ENCODE results near the gene S100A9. TPM values are rescaled to one million over a fixed set of nuclear protein-coding genes. Genes with fewer than 3 reads are reported as not detected.
"Not testable (repeated sequence)": the region's sequence is repeated elsewhere in the genome, so short reads cannot be mapped to it uniquely, and the experiment has no call there.

Gene S100A9
- total RNA-seq, 2 experiments from 2014 or later = not detected

DNA sequence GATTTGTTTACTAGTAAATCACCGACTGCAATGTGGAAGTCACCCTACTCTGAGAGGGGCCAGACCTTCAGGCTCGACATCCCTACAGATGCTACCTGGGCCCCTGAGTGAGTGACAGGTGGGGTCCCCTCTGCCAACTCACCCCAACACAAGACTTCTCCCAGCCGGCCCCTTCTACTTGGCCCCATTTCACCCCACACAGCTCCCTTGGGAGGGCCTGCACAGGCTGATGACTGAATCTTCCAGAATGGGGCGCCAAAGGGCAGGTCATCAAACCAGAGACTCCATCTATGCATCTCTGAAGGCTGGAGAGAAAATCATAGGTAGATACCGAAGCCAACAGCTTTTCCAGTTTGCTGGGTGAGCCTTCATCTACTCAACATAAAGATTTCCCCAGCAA, 42.6 kb downstream of the S100A9 start:
- POLR2A ChIA-PET = no interaction called here
- CTCF ChIA-PET = no interaction called here

DNA sequence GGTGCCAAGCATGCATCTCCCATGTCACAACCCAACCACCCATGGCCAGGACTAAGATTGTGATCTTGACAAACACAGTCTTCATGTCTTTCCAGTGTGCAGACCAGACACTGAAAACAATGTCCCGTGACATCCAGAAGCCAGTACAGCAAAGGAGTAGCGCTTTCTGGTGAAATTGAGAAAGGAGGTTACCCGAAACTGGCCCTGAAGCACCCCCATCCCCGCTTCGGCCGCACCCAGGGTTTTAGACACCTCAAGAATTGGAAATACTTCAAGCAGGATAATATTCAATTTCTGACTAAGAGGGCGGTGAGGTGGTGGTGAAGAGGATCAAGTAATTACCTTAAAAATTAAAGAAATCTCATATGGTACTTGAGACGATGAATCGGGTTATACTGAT, 43.8 kb downstream of the S100A9 start:
- POLR2A ChIA-PET = no interaction called here

DNA sequence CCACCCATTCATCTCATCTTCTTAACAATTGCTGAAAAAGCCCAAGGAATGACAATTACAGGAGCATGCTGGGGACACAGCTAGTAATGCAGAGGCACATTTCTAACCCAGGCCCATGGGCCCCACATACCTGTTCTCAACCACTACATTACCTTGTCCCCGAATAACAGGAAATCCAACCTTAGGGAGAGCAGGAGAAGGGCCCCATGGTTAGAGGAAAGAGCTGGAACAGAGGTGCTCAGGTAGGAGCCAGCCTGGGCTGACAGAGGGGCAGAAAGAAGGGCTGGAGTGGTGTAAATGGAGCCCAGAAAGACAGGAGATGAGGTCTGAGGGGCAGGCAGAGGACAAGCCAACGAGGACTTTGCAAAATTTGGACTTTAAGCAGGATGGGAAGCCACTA, 44.6 kb downstream of the S100A9 start:
- ChIA-PET POLR2A (no interaction called here), CTCF (no interaction called here)

More for the DNA sequence above, 43.8 kb downstream of the S100A9 start:
- CTCF ChIA-PET = no interaction called here

DNA sequence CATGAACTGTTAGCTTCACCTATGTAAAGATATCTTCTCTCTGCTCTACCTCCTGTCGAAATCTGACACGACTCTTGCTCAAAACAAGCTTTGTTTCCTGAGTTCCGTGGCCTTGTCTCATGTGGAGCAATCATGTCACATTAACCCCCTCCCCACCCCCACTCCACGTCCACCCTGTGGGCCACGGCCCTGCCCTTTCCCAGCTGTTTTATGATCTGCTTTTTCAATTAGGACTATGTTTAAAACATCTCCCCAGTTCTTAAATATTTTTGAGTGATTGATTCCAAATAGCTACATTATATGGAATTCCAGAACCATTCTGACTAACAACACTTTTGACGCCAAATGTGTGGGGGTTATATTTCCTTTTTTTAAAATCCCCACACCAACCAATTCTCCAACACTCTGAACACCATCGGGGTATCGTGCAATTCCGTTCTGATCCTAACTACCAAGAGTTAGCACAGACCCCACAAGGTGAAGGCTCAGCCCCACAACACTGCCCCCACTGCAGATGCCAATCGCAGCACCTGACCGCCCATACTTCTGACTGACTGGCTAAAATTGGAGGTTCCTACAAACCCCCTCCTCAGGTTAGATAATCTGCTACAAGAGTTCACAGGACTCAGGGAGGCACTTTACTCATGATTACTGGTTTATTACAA, 45.9 kb downstream of the S100A9 start:
- ChIA-PET CTCF (no interaction called here), POLR2A (no interaction called here)

DNA sequence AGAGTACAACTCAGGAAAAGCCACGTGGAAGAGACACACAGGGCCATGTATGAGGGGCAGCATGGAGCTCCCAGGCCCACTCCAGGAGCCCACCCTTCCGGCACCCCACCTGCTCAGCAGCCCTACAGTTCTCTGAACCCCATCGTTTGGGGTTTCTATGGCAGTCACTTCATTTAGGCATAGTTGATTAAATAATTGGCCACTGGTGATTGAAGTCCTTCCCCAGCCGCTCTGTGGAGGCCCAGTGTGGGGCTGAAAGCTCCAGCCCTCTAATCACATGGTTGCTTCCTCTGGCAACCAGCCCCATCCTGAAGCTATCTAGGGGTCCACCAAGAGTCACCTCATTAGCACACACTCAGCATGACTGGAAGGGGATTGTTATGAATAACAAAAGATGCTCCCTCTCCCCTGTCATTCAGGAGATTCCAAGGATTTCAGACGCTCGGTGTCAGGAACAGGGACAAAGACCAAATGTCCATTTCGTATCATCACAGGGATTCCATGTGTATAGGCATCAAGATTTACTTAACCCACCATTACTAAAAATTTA, 46.5 kb downstream of the S100A9 start:
- ChIA-PET CTCF (interaction anchor here (1.2 kb wide), 1 partner anchor 49 kb away, joined by 3 read pairs; no protein-coding TSS in a partner anchor), POLR2A (no interaction called here)

DNA sequence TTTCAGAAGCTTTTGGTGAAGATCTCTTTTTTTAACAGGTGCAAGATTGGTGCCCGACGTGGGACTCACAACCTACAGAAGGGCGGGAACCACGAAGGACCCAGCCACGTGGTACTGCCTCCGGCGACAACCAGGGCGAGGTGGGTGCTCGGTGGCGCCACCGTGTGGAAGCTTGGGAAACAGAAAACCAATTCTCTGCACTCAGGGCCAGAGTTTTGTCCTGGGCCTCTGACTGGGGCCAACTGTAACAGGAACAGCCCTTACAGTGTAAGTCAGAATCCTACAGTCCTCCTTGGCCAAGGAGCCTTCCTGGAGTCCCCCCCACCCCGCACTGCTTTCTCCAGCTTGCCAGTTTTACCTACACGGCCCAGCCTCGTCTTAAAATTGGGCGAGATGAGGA, 47.1 kb downstream of the S100A9 start:
- ChIA-PET CTCF (interaction anchor here (1.2 kb wide), 1 partner anchor 50 kb away, joined by 3 read pairs; no protein-coding TSS in a partner anchor), POLR2A (no interaction called here)

DNA sequence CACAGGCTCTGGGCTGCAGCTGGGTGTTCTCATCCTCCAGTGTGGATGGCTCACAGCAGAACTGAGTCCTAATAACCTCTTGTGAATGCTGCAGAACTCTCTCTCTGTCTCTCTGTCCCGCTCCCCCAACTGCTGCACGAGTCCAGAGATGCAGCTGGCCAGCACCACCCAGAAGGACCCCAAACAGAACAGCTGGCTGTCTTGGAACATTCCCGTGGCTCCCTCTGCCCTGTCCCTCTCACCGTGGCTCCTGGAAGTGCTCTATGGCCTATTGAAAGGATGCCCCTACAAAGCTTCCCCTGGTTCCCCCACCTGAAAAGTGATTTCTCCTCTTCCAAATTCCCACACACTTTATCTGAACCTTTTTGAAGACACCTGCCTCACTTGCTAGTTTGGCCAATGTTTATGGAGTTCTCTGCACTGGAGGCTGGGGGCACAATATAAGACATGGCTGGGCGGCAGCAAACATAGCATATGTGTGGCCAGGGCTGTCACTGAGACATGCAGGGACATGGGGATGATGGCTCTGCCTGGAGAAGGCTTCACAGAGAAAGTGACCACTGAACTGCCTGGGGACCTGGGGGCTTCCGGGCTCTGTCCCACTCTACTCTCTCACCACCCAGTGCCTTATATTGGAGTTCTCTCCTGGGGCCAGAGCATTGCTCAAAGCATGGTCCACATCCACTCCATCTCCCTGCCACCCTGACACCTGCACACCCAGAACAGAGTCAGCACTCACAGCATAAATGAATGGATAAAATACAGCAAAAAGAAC, 48.4 kb downstream of the S100A9 start:
- CTCF ChIA-PET, POLR2A ChIA-PET: not testable (repeated sequence)

DNA sequence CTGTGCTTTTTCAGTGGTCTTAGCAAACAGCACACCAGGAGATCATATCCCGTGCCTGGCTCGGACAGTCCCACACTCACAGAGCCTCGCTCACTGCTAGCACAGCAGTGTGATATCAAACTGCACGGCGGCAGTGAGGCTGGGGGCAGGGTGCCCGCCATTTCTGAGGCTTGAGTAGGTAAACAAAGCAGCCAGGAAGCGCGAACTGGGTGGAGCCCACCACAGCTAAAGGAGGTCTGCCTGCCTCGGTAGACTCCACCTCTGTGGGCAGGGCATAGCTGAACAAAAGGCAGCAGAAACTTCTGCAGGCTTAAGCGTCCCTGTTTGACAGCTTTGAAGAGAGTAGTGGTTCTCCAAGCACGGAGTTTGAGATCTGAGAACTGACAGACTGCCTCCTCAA, 49.6 kb downstream of the S100A9 start:
- CTCF ChIA-PET = not testable (repeated sequence)

More for the DNA sequence above, 49.6 kb downstream of the S100A9 start:
- POLR2A ChIA-PET = interaction anchor here (0.6 kb wide), 1 partner anchor 13 kb away, joined by 3 read pairs; no protein-coding TSS in a partner anchor

Other genes with a start within 250 kb of the S100A9 start
- gene SPRR2F, start 244.3 kb upstream of the S100A9 start, total RNA-seq = not detected
- not detected for gene SPRR2G, start 207.0 kb upstream of the S100A9 start, total RNA-seq
- gene LELP1, start 154.4 kb upstream of the S100A9 start, total RNA-seq = not detected
- not detected for gene PRR9, start 140.3 kb upstream of the S100A9 start, total RNA-seq
- not detected for gene LORICRIN, start 98.2 kb upstream of the S100A9 start, total RNA-seq
- not detected for gene PGLYRP3, start 44.9 kb upstream of the S100A9 start, total RNA-seq
- gene PGLYRP4, start 9.0 kb upstream of the S100A9 start, total RNA-seq = not detected
- gene S100A12, start 17.8 kb downstream of the S100A9 start, total RNA-seq = not detected
- not detected for gene S100A8, start 33.2 kb downstream of the S100A9 start, total RNA-seq
- gene S100A7A, start 58.7 kb downstream of the S100A9 start, total RNA-seq = not detected
- not detected for gene S100A7, start 102.8 kb downstream of the S100A9 start, total RNA-seq
- 100 to 1,000 TPM; 203 to 213 TPM for gene S100A6, start 178.1 kb downstream of the S100A9 start, total RNA-seq
- 1 to 10 TPM; 1.1 to 1.2 TPM for gene S100A5, start 183.1 kb downstream of the S100A9 start, total RNA-seq
- gene S100A4, start 188.0 kb downstream of the S100A9 start, total RNA-seq = 100 to 1,000 TPM; 125 TPM
- gene S100A3, start 191.4 kb downstream of the S100A9 start, total RNA-seq = not detected
- gene S100A2, start 208.0 kb downstream of the S100A9 start, total RNA-seq = 1 to 10 TPM; 1.2 to 1.6 TPM